Measurements from ENCODE around the gene SPHK2.
A peak's percentile ranks its signal among the peaks of the same experiment; 100 is the strongest.
"Not testable (repeated sequence)": the region's sequence is repeated elsewhere in the genome, so short reads cannot be mapped to it uniquely, and the experiment has no call there.

Gene SPHK2, protein sequence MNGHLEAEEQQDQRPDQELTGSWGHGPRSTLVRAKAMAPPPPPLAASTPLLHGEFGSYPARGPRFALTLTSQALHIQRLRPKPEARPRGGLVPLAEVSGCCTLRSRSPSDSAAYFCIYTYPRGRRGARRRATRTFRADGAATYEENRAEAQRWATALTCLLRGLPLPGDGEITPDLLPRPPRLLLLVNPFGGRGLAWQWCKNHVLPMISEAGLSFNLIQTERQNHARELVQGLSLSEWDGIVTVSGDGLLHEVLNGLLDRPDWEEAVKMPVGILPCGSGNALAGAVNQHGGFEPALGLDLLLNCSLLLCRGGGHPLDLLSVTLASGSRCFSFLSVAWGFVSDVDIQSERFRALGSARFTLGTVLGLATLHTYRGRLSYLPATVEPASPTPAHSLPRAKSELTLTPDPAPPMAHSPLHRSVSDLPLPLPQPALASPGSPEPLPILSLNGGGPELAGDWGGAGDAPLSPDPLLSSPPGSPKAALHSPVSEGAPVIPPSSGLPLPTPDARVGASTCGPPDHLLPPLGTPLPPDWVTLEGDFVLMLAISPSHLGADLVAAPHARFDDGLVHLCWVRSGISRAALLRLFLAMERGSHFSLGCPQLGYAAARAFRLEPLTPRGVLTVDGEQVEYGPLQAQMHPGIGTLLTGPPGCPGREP

DNA sequence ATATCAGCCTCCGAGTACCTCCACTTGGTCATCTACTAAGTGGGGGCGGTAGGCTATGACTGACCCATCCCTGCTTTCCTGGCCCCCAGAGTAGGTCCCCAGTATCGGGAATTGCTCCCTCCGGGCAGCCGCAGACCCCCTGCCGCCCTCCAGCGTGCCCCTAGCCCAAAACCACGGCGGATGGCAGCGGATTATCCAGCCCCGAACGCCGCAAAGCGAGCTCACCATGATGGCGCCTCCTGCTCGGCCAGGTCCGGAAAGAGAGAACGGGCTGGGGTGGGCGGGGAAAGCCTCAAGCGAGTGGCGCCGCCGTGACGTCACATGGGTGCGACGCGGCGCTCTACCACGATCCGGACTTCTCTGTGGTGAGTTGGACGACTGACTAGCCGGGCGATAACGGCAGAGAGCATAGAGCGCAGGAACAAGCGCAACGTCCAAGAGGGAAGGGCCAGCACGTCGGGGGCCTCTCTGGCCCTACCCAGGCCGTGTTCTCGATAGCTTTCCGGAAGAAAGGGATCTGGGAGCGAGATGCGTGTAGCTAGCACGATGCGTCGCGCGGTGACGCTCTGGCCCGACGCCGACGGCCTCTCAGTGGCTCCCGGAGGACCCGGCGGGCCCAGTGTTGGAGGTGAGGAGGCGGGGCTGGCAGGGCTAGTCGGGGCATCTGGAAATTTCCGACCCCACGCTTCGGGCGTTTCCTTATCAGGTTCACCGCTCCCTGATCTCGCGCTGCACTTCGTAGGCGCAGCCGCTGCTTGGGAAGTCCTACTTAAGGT lies at the start of gene SPHK2, which contains the start of gene RPL18:
SPHK2 (plus strand) TSS at position 591 of the 776 bp plus-strand sequence. CDS start 1,009 bp downstream, outside the sequence.
RPL18 (minus strand) TSS at position 263 of the 776 bp plus-strand sequence; CDS start at position 228, 35 bp downstream.
- peak within 1 kb of the TSS; percentile 95 to 99 for H3K9ac ChIP-seq (ENCODE audit: low read length in 2 of 2)
- peak within 1 kb of the TSS; percentile 96 to 98 for H3K4me3 ChIP-seq (ENCODE audit: low read length in 2 of 2)
- H3K27ac ChIP-seq (ENCODE audit: low read length) = peak within 1 kb of the TSS; percentile 94
- peaks cover 21 to 23% of the 10 kb centered on the region in 2 donors for H3K36me3 ChIP-seq (ENCODE audit: control insufficient read depth in 2 of 2, insufficient read depth in 2 of 2, low read length in 2 of 2)
- no peaks in the 10 kb centered on the region for H3K27me3 ChIP-seq (ENCODE audit: control insufficient read depth in 1 of 2, insufficient read depth in 2 of 2, low read length in 2 of 2)
- peaks cover 46% of the 10 kb centered on the region for H3K4me1 ChIP-seq (ENCODE audit: control insufficient read depth, insufficient read depth, low read length)
- no peaks in the 10 kb centered on the region for H3K9me3 ChIP-seq (ENCODE audit: control insufficient read depth in 2 of 2, low read length in 2 of 2)

DNA sequence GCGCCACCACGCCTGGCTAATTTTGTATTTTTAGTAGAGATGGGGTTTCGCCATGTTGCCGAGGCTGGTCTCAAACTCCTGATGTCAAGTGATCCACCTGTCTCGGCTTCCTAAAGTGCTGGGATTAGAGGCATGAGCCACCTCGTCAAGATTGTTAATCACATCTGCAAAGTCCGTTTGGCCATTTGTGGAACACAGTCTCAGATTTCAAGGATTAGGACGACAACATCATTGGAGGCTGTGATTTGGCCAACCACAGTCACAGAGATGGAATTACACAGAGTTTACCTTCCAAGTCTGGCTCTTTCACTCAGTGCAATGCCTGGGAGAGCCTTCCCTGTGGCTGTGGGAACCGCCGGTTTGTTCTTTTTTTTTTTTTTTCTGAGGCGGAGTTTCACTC lies 49.5 kb upstream of the SPHK2 start:
- H3K9ac ChIP-seq (ENCODE audit: low read length in 2 of 2) = no peak overlapping the region

GRCh38 chr19:48571378-48572162 lies 47.7 kb upstream of the SPHK2 start:
- no peak overlapping the region for H3K27ac ChIP-seq (ENCODE audit: low read length)
- no peak overlapping the region for H3K4me3 ChIP-seq (ENCODE audit: low read length in 2 of 2)
- no peaks in the 10 kb centered on the region for H3K27me3 ChIP-seq (ENCODE audit: control insufficient read depth in 1 of 2, insufficient read depth in 2 of 2, low read length in 2 of 2)
- no peak overlapping the region for H3K9ac ChIP-seq (ENCODE audit: low read length in 2 of 2)
- no peaks in the 10 kb centered on the region for H3K36me3 ChIP-seq (ENCODE audit: control insufficient read depth in 2 of 2, insufficient read depth in 2 of 2, low read length in 2 of 2)
- no peaks in the 10 kb centered on the region for H3K9me3 ChIP-seq (ENCODE audit: control insufficient read depth in 2 of 2, low read length in 2 of 2)
- peaks cover 17% of the 10 kb centered on the region for H3K4me1 ChIP-seq (ENCODE audit: control insufficient read depth, insufficient read depth, low read length)

More for the DNA sequence above, 49.5 kb upstream of the SPHK2 start:
- Histone ChIP-seq H3K36me3 (ENCODE audit: control insufficient read depth in 2 of 2, insufficient read depth in 2 of 2, low read length in 2 of 2) (no peaks in the 10 kb centered on the region), H3K27ac (ENCODE audit: low read length) (no peak overlapping the region), H3K4me3 (ENCODE audit: low read length in 2 of 2) (no peak overlapping the region), H3K27me3 (ENCODE audit: control insufficient read depth in 1 of 2, insufficient read depth in 2 of 2, low read length in 2 of 2) (no peaks in the 10 kb centered on the region), H3K4me1 (ENCODE audit: control insufficient read depth, insufficient read depth, low read length) (peaks cover 17% of the 10 kb centered on the region), H3K9me3 (ENCODE audit: control insufficient read depth in 2 of 2, low read length in 2 of 2) (no peaks in the 10 kb centered on the region)

DNA sequence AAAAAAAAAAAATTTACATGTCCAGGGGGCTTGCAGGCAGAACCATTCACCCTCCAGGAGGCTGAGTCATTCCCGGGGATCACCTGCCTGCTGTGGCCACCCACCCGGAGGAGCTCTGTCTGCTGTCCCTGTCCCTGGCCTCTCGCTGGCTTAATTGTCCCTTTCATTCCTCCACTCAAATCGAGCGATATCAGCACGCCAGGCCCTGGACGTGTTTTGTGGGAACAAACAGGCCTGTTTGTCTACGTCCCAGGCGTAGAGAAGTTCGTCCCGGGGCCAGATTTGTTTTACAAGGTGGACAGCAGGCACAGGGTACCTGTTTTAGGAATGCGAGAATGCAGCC lies 46.2 kb upstream of the SPHK2 start:
- H3K36me3 ChIP-seq (ENCODE audit: control insufficient read depth in 2 of 2, insufficient read depth in 2 of 2, low read length in 2 of 2) = no peaks in the 10 kb centered on the region
- no peak overlapping the region for H3K9ac ChIP-seq (ENCODE audit: low read length in 2 of 2)
- no peaks in the 10 kb centered on the region for H3K27me3 ChIP-seq (ENCODE audit: control insufficient read depth in 1 of 2, insufficient read depth in 2 of 2, low read length in 2 of 2)
- H3K9me3 ChIP-seq (ENCODE audit: control insufficient read depth in 2 of 2, low read length in 2 of 2) = no peaks in the 10 kb centered on the region
- H3K4me3 ChIP-seq (ENCODE audit: low read length in 2 of 2) = no peak overlapping the region
- peaks cover 11% of the 10 kb centered on the region for H3K4me1 ChIP-seq (ENCODE audit: control insufficient read depth, insufficient read depth, low read length)
- H3K27ac ChIP-seq (ENCODE audit: low read length) = no peak overlapping the region

DNA sequence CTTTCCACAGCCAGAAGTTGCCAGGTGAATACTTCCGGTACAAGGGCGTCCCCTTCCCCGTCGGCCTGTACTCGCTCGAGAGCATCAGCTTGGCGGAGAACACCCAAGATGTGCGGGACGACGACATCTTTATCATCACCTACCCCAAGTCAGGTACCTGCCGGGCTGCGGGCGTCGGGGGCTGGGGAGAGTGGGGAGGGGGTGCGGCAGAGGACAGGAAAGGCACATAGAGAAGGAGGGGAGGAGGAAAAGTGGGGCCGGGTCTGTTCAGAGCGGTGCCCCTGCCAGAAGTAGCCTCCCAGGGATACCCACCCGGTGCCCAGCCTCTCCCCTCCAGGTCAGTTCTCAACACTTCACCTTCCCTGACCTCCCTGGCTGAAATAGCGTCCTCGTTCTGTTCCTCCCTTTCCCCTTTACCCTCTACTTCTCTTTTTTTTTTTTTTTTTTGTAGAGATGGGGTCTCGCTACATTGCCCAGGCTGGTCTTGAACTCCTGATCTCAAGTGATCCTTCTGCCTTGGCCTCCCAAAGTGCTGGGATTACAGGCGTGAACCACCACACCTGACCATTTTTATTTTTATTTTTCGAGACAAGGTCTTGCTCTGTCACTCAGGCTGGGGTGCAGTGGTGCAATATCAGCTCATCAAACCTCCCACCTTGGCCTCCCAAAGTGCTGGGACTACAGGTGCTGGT lies 43.2 kb upstream of the SPHK2 start:
- H3K36me3 ChIP-seq (ENCODE audit: control insufficient read depth in 2 of 2, insufficient read depth in 2 of 2, low read length in 2 of 2) = no peaks in the 10 kb centered on the region
- H3K4me1 ChIP-seq (ENCODE audit: control insufficient read depth, insufficient read depth, low read length) = peaks cover 5% of the 10 kb centered on the region
- H3K9me3 ChIP-seq (ENCODE audit: control insufficient read depth in 2 of 2, low read length in 2 of 2) = no peaks in the 10 kb centered on the region
- H3K27ac ChIP-seq (ENCODE audit: low read length) = no peak overlapping the region
- H3K4me3 ChIP-seq (ENCODE audit: low read length in 2 of 2) = no peak overlapping the region
- H3K27me3 ChIP-seq (ENCODE audit: control insufficient read depth in 1 of 2, insufficient read depth in 2 of 2, low read length in 2 of 2) = no peaks in the 10 kb centered on the region
- H3K9ac ChIP-seq (ENCODE audit: low read length in 2 of 2) = no peak overlapping the region

DNA sequence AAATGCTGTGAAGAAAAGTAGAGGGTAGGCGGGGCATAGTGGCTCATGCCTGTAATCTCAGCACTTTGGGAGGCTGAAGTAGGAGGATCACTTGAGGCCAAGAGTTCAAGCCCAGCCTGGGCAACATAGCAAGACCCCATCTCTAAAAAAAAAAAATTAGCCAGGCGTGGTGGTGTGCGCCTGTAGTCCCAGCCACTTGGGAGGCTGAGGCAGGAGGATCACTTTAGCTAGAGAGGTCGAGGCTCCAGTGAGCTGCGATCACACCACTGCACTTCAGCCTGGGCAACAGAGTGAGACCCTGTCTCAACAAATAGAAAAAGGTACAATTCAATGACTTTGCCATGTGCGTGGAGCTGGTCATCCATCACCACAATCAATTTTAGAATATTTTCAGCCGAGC lies 41.4 kb upstream of the SPHK2 start:
- not testable (repeated sequence) for H3K9ac ChIP-seq (ENCODE audit: low read length in 2 of 2); H3K4me3 ChIP-seq (ENCODE audit: low read length in 2 of 2); H3K4me1 ChIP-seq (ENCODE audit: control insufficient read depth, insufficient read depth, low read length); H3K36me3 ChIP-seq (ENCODE audit: control insufficient read depth in 2 of 2, insufficient read depth in 2 of 2, low read length in 2 of 2); H3K9me3 ChIP-seq (ENCODE audit: control insufficient read depth in 2 of 2, low read length in 2 of 2); H3K27me3 ChIP-seq (ENCODE audit: control insufficient read depth in 1 of 2, insufficient read depth in 2 of 2, low read length in 2 of 2); H3K27ac ChIP-seq (ENCODE audit: low read length)

DNA sequence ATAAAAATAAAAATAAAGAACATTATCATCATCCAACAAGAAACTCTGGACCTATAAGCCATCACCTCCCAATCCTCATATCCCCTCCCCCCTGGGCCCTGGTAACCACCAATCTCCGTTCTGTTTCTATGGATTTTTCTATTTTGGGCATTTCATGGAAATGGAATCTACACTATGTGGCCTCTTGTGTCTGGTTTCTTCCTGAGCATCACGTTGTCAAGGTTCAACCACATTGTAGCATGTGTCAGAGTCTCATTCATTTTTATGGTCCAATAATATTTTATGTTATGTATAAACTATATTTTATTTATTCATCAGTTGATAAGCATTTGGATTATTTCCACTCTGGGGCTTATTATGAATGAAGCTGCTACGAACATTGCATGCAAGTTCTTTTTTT lies 40.4 kb upstream of the SPHK2 start:
- Histone ChIP-seq H3K4me3 (ENCODE audit: low read length in 2 of 2) (no peak overlapping the region), H3K27me3 (ENCODE audit: control insufficient read depth in 1 of 2, insufficient read depth in 2 of 2, low read length in 2 of 2) (no peaks in the 10 kb centered on the region), H3K27ac (ENCODE audit: low read length) (no peak overlapping the region), H3K4me1 (ENCODE audit: control insufficient read depth, insufficient read depth, low read length) (peaks cover 5% of the 10 kb centered on the region), H3K9me3 (ENCODE audit: control insufficient read depth in 2 of 2, low read length in 2 of 2) (no peaks in the 10 kb centered on the region), H3K36me3 (ENCODE audit: control insufficient read depth in 2 of 2, insufficient read depth in 2 of 2, low read length in 2 of 2) (no peaks in the 10 kb centered on the region), H3K9ac (ENCODE audit: low read length in 2 of 2) (no peak overlapping the region)

DNA sequence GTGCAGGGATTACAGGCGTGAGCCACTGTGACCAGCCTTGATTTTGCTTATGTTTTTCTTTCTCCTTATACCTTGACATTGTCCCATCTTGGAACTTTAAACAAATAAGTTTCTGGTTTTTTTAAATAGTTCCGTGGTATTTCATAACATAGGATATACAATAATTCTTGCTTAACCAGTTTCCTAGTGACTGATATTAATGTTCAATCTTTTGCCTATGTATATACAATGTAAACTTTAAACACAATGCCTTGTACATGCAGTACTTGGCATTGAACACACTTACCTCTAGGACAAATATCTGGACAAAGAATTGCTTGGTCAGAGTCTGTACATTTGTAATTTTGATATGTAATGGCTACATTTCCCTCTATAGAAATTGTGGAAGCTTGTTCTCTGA lies 37.1 kb upstream of the SPHK2 start:
- Histone ChIP-seq H3K27me3 (ENCODE audit: control insufficient read depth in 1 of 2, insufficient read depth in 2 of 2, low read length in 2 of 2) (peaks cover 0 to 4% of the 10 kb centered on the region in 2 donors), H3K4me3 (ENCODE audit: low read length in 2 of 2) (no peak overlapping the region), H3K27ac (ENCODE audit: low read length) (no peak overlapping the region), H3K4me1 (ENCODE audit: control insufficient read depth, insufficient read depth, low read length) (peaks cover 4% of the 10 kb centered on the region), H3K9me3 (ENCODE audit: control insufficient read depth in 2 of 2, low read length in 2 of 2) (no peaks in the 10 kb centered on the region), H3K36me3 (ENCODE audit: control insufficient read depth in 2 of 2, insufficient read depth in 2 of 2, low read length in 2 of 2) (no peaks in the 10 kb centered on the region), H3K9ac (ENCODE audit: low read length in 2 of 2) (no peak overlapping the region)

- Histone ChIP-seq H3K4me3 (ENCODE audit: low read length in 2 of 2) (no peak overlapping the region), H3K27ac (ENCODE audit: low read length) (no peak overlapping the region), H3K9me3 (ENCODE audit: control insufficient read depth in 2 of 2, low read length in 2 of 2) (no peaks in the 10 kb centered on the region), H3K9ac (ENCODE audit: low read length in 2 of 2) (no peak overlapping the region), H3K36me3 (ENCODE audit: control insufficient read depth in 2 of 2, insufficient read depth in 2 of 2, low read length in 2 of 2) (no peaks in the 10 kb centered on the region), H3K4me1 (ENCODE audit: control insufficient read depth, insufficient read depth, low read length) (peaks cover 11% of the 10 kb centered on the region), H3K27me3 (ENCODE audit: control insufficient read depth in 1 of 2, insufficient read depth in 2 of 2, low read length in 2 of 2) (peaks cover 0 to 4% of the 10 kb centered on the region in 2 donors)
Measured at GRCh38 chr19:48587387-48587786, 31.9 kb upstream of the SPHK2 start.
